GM19193 (cell line): ENCODE measurements around the gene TXNDC12.

Source experiments
- POLR2A ChIP-seq: IDR thresholded peaks from 4 replicates; pipeline ENCODE4 v1.6.1; 2011; ENCODE audit not compliant: insufficient read depth, insufficient read length; ENCODE audit errors: extremely low read depth

Gene TXNDC12

GRCh38 chr1:52008071-52008809 lies 46.8 kb downstream of the TXNDC12 start:
- TF ChIP-seq POLR2A = no peak

- no peak for TF ChIP-seq POLR2A
Measured at GRCh38 chr1:52007215-52008002, 47.6 kb downstream of the TXNDC12 start.

GRCh38 chr1:52003877-52004276 lies 51.1 kb downstream of the TXNDC12 start:
- TF ChIP-seq POLR2A = no peak

GRCh38 chr1:52002038-52002917 lies 52.7 kb downstream of the TXNDC12 start:
- no peak for TF ChIP-seq POLR2A

- no peak for TF ChIP-seq POLR2A
Measured at GRCh38 chr1:51998701-51999100, 56.3 kb downstream of the TXNDC12 start.

GRCh38 chr1:51997974-51998382 lies 57.0 kb downstream of the TXNDC12 start:
- no peak for TF ChIP-seq POLR2A

- TF ChIP-seq POLR2A = no peak
Measured at GRCh38 chr1:51990478-51990965, 64.5 kb downstream of the TXNDC12 start, which contains the start of gene RAB3B. Gene RAB3B (minus strand): TSS chr1:51990700. CDS start chr1:51977117, 13,583 bp downstream.

GRCh38 chr1:51989582-51990477 lies 65.2 kb downstream of the TXNDC12 start:
- no peak for TF ChIP-seq POLR2A

GRCh38 chr1:51988254-51988653 lies 66.7 kb downstream of the TXNDC12 start:
- no peak for TF ChIP-seq POLR2A

- no peak for TF ChIP-seq POLR2A
Measured at GRCh38 chr1:51986718-51987117, 68.3 kb downstream of the TXNDC12 start.

GRCh38 chr1:51982161-51982560 lies 72.8 kb downstream of the TXNDC12 start:
- no peak for TF ChIP-seq POLR2A

- no peak for TF ChIP-seq POLR2A
Measured at GRCh38 chr1:51981555-51981954, 73.4 kb downstream of the TXNDC12 start.

GRCh38 chr1:51978099-51978498 lies 76.9 kb downstream of the TXNDC12 start:
- no peak for TF ChIP-seq POLR2A
